HG03097 (cell line): ENCODE results near the gene KCNQ5.

Source experiments
- ATAC-seq: cut with Tn5 transposase; IDR thresholded peaks from one replicate; pipeline ENCODE4 v1.9.1; 2021; ENCODE audit not compliant: unreplicated experiment, low FRiP score

Gene KCNQ5

GRCh38 chr6:72672906-72673305 is 51.0 kb downstream of the KCNQ5 start:
- no peak for ATAC-seq

- no peak for ATAC-seq
Observed at GRCh38 chr6:72674842-72675241, 53.0 kb downstream of the KCNQ5 start.

GRCh38 chr6:72675396-72675795 is 53.5 kb downstream of the KCNQ5 start:
- ATAC-seq: no peak

- ATAC-seq: no peak
Observed at GRCh38 chr6:72676995-72677394, 55.1 kb downstream of the KCNQ5 start.

GRCh38 chr6:72677740-72678139 is 55.9 kb downstream of the KCNQ5 start:
- ATAC-seq: no peak

- peak; percentile 72 for ATAC-seq
Observed at GRCh38 chr6:72683797-72684196, 61.9 kb downstream of the KCNQ5 start.

- peak; percentile 83 for ATAC-seq
Observed at GRCh38 chr6:72689107-72689954, 67.5 kb downstream of the KCNQ5 start.

- no peak for ATAC-seq
Observed at GRCh38 chr6:72691249-72691648, 69.4 kb downstream of the KCNQ5 start.

GRCh38 chr6:72696055-72696454 is 74.2 kb downstream of the KCNQ5 start:
- no peak for ATAC-seq

GRCh38 chr6:72699159-72699558 is 77.3 kb downstream of the KCNQ5 start:
- no peak for ATAC-seq

GRCh38 chr6:72702421-72702820 is 80.6 kb downstream of the KCNQ5 start:
- ATAC-seq: no peak

- no peak for ATAC-seq
Observed at GRCh38 chr6:72703093-72703492, 81.2 kb downstream of the KCNQ5 start.

GRCh38 chr6:72704979-72705378 is 83.1 kb downstream of the KCNQ5 start:
- no peak for ATAC-seq

GRCh38 chr6:72709431-72709830 is 87.6 kb downstream of the KCNQ5 start:
- ATAC-seq: no peak

GRCh38 chr6:72711731-72712130 is 89.9 kb downstream of the KCNQ5 start:
- ATAC-seq: no peak

GRCh38 chr6:72712910-72713309 is 91.0 kb downstream of the KCNQ5 start:
- no peak for ATAC-seq

GRCh38 chr6:72715119-72715518 is 93.3 kb downstream of the KCNQ5 start:
- ATAC-seq: no peak

GRCh38 chr6:72716916-72717315 is 95.1 kb downstream of the KCNQ5 start:
- no peak for ATAC-seq

- no peak for ATAC-seq
Observed at GRCh38 chr6:72720464-72720863, 98.6 kb downstream of the KCNQ5 start.

- no peak for ATAC-seq
Observed at GRCh38 chr6:72721346-72721745, 99.5 kb downstream of the KCNQ5 start.

GRCh38 chr6:72724545-72724944 is 102.7 kb downstream of the KCNQ5 start:
- peak; percentile 87 for ATAC-seq

GRCh38 chr6:72728706-72729343 is 107.0 kb downstream of the KCNQ5 start:
- ATAC-seq: no peak
